ENCODE data around the gene ATAD1.

DNA sequence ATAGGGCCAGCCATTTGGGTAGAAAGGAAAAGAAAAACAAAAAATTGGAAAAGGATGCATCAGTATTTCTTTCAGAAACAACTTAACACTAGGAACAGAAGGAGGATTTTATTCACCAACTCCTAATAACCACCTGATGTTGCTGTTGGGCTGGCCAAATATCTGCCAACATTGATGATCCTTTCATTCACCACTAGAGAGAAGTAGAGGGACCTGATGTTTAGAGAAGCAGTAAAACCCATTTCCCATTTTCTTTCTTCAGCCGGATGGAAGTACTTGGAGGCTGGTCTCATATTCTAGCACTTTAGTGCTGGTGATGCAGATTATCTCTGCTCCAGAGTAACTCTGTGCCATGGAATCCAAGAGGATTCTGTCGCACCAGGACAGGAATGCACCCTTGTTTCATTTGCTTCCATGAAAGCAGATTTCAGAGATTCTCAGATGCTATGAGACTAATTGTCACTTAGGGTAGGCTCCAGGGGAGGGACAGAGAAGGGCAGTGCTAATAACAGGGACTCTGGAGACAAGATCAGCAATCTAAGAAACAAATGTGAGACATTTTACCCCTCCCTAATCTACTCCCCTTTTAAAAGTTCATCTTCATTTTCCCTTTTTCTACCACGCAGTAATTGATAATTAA is 42.2 kb upstream of the ATAD1 start:
- TF ChIP-seq POLR2A (IDR thresholded peaks at IDR 0.05; ENCODE audit: low read length) (no peak), GATA1 (IDR thresholded peaks at IDR 0.05; ENCODE audit: low read depth, low read length) (no peak)
